ENCODE measurements around the gene WIPI1. TPM values are rescaled to one million over a fixed set of nuclear protein-coding genes. Genes with fewer than 3 reads are reported as not detected.

The WIPI1 gene
- polyA plus RNA-seq, 1 donor (not counting 4 experiments of a cell fraction or from before 2014, with no cell fraction given): 49.4 TPM

DNA sequence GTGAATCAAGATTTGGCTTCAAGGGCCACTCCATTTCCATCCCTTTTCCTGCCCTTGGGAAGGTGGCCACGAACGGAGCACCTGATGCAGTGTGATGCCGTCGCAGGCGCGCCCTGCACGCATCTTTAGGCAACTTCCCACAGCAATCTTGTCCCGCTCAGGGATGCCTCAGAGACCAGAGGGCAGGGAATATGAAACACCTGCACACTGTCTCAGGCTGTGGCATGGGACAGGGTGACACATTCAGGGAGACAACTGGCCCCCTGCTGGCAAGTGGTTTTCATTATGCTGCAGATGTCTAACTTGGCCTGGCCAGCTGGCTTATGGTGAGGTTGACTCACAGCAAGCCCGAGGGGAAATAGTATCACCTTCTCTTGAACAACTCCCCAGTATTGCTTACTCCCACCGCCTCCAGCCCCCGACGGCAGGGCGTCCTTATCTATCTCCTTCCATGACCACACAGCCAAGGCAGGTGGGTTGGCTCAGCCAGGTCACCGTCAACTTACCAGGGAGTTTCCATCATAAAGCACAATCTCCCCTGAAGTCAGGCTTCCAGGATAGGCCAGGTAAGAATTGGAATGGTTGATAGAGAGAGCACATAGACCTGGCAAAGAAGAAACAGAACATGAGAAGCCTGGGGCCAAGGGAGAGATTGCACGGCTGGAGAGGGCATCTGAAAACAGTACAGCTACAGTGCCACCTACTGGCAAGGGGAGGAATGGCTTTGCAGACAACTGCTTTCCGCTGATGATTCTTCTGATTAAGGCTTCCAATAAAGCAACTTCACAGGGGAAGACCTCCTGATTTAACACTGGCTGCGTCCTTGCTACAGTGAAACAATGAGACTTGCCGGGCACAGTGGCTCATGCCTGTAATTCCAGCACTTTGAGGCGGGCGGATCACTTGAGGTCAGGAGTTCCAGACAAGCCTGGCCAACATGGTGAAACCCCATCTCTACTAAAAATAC is 21.1 kb downstream of the WIPI1 start:
- H3K27me3 ChIP-seq (ENCODE audit: control insufficient read depth, extremely low read depth, insufficient read depth, low read length): no peaks in the 10 kb centered on the region
- DNase-seq (ENCODE audit: low read depth, low spot score): peak; percentile 40
- H3K36me3 ChIP-seq (ENCODE audit: control insufficient read depth in 2 of 2, extremely low read depth in 1 of 2, insufficient read depth in 2 of 2, low read length in 2 of 2): peaks cover 20 to 29% of the 10 kb centered on the region in 2 experiments
- no peak overlapping the region for H2AFZ ChIP-seq (ENCODE audit: control insufficient read depth, low read length)
- H3K4me1 ChIP-seq (ENCODE audit: control insufficient read depth, extremely low read depth, insufficient read depth, low read length): peaks cover 7% of the 10 kb centered on the region
- peak overlapping the region; percentile 68 for H3K27ac ChIP-seq (ENCODE audit: control insufficient read depth, insufficient read depth, low read length)
- H3K4me2 ChIP-seq (ENCODE audit: control insufficient read depth, extremely low read depth, insufficient read depth, low read depth, low read length): peak overlapping the region; percentile 67
- H3K9me1 ChIP-seq (ENCODE audit: control insufficient read depth, extremely low read depth, insufficient read depth, low read length): no peaks in the 10 kb centered on the region
- H4K20me1 ChIP-seq (ENCODE audit: control insufficient read depth, extremely low read depth, insufficient read depth, low read length): no peaks in the 10 kb centered on the region
- dilution Hi-C loops (cut with MboI; ENCODE audit: extremely low pct_ligation_motif_present, low sequenced_read_pairs): no loop called here
- H3K79me2 ChIP-seq (ENCODE audit: control insufficient read depth, insufficient read depth, low read length): no peaks in the 10 kb centered on the region
- H3K9ac ChIP-seq (ENCODE audit: control insufficient read depth, extremely low read depth, insufficient read depth, low read length): peak overlapping the region; percentile 44
- peak; percentile 67 for FAIRE-seq
- TF ChIP-seq EZH2 (IDR thresholded peaks at IDR 0.05; ENCODE audit: low read length): no peak
- TF ChIP-seq, protein P1, sequence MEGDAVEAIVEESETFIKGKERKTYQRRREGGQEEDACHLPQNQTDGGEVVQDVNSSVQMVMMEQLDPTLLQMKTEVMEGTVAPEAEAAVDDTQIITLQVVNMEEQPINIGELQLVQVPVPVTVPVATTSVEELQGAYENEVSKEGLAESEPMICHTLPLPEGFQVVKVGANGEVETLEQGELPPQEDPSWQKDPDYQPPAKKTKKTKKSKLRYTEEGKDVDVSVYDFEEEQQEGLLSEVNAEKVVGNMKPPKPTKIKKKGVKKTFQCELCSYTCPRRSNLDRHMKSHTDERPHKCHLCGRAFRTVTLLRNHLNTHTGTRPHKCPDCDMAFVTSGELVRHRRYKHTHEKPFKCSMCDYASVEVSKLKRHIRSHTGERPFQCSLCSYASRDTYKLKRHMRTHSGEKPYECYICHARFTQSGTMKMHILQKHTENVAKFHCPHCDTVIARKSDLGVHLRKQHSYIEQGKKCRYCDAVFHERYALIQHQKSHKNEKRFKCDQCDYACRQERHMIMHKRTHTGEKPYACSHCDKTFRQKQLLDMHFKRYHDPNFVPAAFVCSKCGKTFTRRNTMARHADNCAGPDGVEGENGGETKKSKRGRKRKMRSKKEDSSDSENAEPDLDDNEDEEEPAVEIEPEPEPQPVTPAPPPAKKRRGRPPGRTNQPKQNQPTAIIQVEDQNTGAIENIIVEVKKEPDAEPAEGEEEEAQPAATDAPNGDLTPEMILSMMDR (optimal IDR thresholded peaks at IDR 0.05 in 1 of 3, IDR thresholded peaks at IDR 0.05 in 1 of 3, conservative IDR thresholded peaks at IDR 0.05 in 1 of 3; ENCODE audit: extremely low read depth in 1 of 3, insufficient read depth in 2 of 3, low read length in 3 of 3): peak; percentile 92 to 97 (median 93)
- H3K9me3 ChIP-seq (ENCODE audit: control insufficient read depth, low read depth, low read length): no peaks in the 10 kb centered on the region
- no peak overlapping the region for H3K4me3 ChIP-seq (ENCODE audit: control insufficient read depth in 2 of 3, extremely low read depth in 1 of 3, insufficient read depth in 2 of 3, low read depth in 1 of 3, low read length in 3 of 3)

DNA sequence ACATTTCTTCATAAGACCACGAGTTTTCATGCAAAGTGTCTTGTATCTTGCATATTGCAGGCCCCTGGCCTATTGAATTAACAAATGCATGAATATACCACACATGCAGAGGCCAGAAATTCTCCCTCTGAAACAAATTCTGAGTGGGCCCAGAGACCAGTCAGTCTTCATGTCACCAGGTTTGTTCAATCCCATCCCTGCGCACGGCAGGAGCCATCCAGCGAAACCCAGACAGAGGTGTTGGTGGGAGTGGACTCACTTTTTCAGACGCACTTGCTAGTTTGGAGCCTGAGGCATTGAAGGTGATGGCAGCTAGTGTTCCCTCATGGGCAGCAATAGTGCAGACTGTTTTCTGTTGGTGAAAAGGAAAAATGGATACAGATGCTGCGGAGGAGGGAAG is 21.9 kb downstream of the WIPI1 start:
- Histone ChIP-seq H3K9me3 (ENCODE audit: control insufficient read depth, low read depth, low read length) (no peaks in the 10 kb centered on the region), H3K79me2 (ENCODE audit: control insufficient read depth, insufficient read depth, low read length) (no peaks in the 10 kb centered on the region), H3K27ac (ENCODE audit: control insufficient read depth, insufficient read depth, low read length) (no peak overlapping the region), H3K4me1 (ENCODE audit: control insufficient read depth, extremely low read depth, insufficient read depth, low read length) (peaks cover 7% of the 10 kb centered on the region), H3K4me2 (ENCODE audit: control insufficient read depth, extremely low read depth, insufficient read depth, low read depth, low read length) (no peak overlapping the region), H3K36me3 (ENCODE audit: control insufficient read depth in 2 of 2, extremely low read depth in 1 of 2, insufficient read depth in 2 of 2, low read length in 2 of 2) (peaks cover 25 to 32% of the 10 kb centered on the region in 2 experiments), H3K27me3 (ENCODE audit: control insufficient read depth, extremely low read depth, insufficient read depth, low read length) (no peaks in the 10 kb centered on the region), H4K20me1 (ENCODE audit: control insufficient read depth, extremely low read depth, insufficient read depth, low read length) (no peaks in the 10 kb centered on the region), H3K9ac (ENCODE audit: control insufficient read depth, extremely low read depth, insufficient read depth, low read length) (no peak overlapping the region), H3K4me3 (ENCODE audit: control insufficient read depth in 2 of 3, extremely low read depth in 1 of 3, insufficient read depth in 2 of 3, low read depth in 1 of 3, low read length in 3 of 3) (no peak overlapping the region), H2AFZ (ENCODE audit: control insufficient read depth, low read length) (no peak overlapping the region), H3K9me1 (ENCODE audit: control insufficient read depth, extremely low read depth, insufficient read depth, low read length) (no peaks in the 10 kb centered on the region)
- DNase-seq (ENCODE audit: low read depth, low spot score) (no peak), FAIRE-seq (no peak)
- TF ChIP-seq, protein P1 (optimal IDR thresholded peaks at IDR 0.05 in 1 of 3, IDR thresholded peaks at IDR 0.05 in 1 of 3, conservative IDR thresholded peaks at IDR 0.05 in 1 of 3; ENCODE audit: extremely low read depth in 1 of 3, insufficient read depth in 2 of 3, low read length in 3 of 3): no peak
- dilution Hi-C loops (cut with MboI; ENCODE audit: extremely low pct_ligation_motif_present, low sequenced_read_pairs): no loop called here

Measured in keratinocyte (primary cell).